HCT116 (cell line): ENCODE measurements around the gene SYCE1. TPM values are rescaled to one million over a fixed set of nuclear protein-coding genes. Genes with fewer than 3 reads are reported as not detected.

Experiments used
- ATAC-seq: fragments of 200-7000 bp; cut with Tn5 transposase; 2 replicates; pipeline ENCODE4 v1.9.1; 2020; ENCODE audit warnings: mild to moderate bottlenecking, moderate library complexity
- BruUV-seq: library from RNA; stranded (reverse); fragments of 400-500 nt; replicated peaks from 2 replicates; lab custom pipeline; 2021; lab: Mats Ljungman, UMichigan
- CTCF ChIA-PET: fragments of 300-600 bp; sonication (Branson Sonifier 250); formaldehyde crosslinking; loops from one replicate; lab custom pipeline; 2021; ENCODE audit warnings: antibody characterized with exemption; lab: Charles Lee
- POLR2A ChIA-PET: fragments of 300-600, 350-600 bp; sonication (Branson Sonifier 250); formaldehyde crosslinking; loops from one replicate; lab custom pipeline; 2021; ENCODE audit warnings: antibody characterized with exemption; lab: Charles Lee
- RAD21 ChIA-PET, 2 experiments: fragments of 300-600 bp; sonication (Branson Sonifier 250); formaldehyde crosslinking; loops; one replicate each; lab custom pipeline; 2023; ENCODE audit warnings: low total read pairs in 2 of 2; ENCODE audit not compliant: uncharacterized antibody in 2 of 2, unreplicated experiment in 2 of 2, low non-redundant PET in 1 of 2; lab: Charles Lee
- DNase-seq: peaks from one replicate; pipeline ENCODE4 v3.0.0-alpha.2; 2010; ENCODE audit warnings: low read depth, low spot score
- H2AFZ ChIP-seq: fragments of 200-600 bp; shearing (Covaris generic), sonication (generic); 2 replicates; pipeline ENCODE4 v1.6.1; 2017; ENCODE audit warnings: low read depth, mixed run types, mixed read lengths, antibody characterized with exemption, low read length; ENCODE audit not compliant: poor library complexity, severe bottlenecking
- H3K27ac ChIP-seq: 2 replicates; pipeline ENCODE4 v1.5.1; 2012; ENCODE audit warnings: low read depth, low read length
- H3K27me3 ChIP-seq: fragments of 200-600 bp; sonication (generic); 2 replicates; pipeline ENCODE4 v1.6.1; 2016; ENCODE audit warnings: mixed run types, low read length, mixed read lengths; ENCODE audit not compliant: insufficient read depth
- H3K36me3 ChIP-seq, 2 experiments: fragments of 200-500 bp in 1 of 2; fragments of 200-600 bp in 1 of 2; sonication (Bioruptor generic) in 1 of 2; sonication (generic) in 1 of 2; 2 replicates each; pipeline versions ENCODE4 v1.5.1 to v1.6.1; 2014 to 2016; ENCODE audit warnings: low read length in 2 of 2, inconsistent platforms in 1 of 2, mixed read lengths in 1 of 2, mixed run types in 1 of 2; ENCODE audit not compliant: insufficient read depth in 2 of 2, control insufficient read depth in 1 of 2
- H3K4me1 ChIP-seq, 2 experiments: fragments of 200-600 bp in 1 of 2; sonication (generic) in 1 of 2; 2 replicates each; pipeline versions ENCODE4 v1.5.1 to v1.6.1; 2012 to 2017; ENCODE audit warnings: low read length in 2 of 2, inconsistent platforms in 1 of 2, mild to moderate bottlenecking in 1 of 2, mixed read lengths in 1 of 2, mixed run types in 1 of 2, moderate library complexity in 1 of 2; ENCODE audit not compliant: insufficient read depth in 2 of 2, control insufficient read depth in 1 of 2
- H3K4me2 ChIP-seq: fragments of 200-600 bp; sonication (generic); 2 replicates; pipeline ENCODE4 v1.6.1; 2017; ENCODE audit warnings: mixed run types, low read length, mixed read lengths
- H3K4me3 ChIP-seq, 2 experiments: fragments of 200-600 bp in 1 of 2; sonication (generic) in 1 of 2; replicated peaks in 1 of 2; 2 replicates each; pipeline ENCODE4 v1.5.1; 2011 to 2016; ENCODE audit warnings: low read length in 2 of 2, control low read depth in 1 of 2, low read depth in 1 of 2, mild to moderate bottlenecking in 1 of 2, mixed read lengths in 1 of 2, mixed run types in 1 of 2
- H3K79me2 ChIP-seq: fragments of 200-600 bp; sonication (generic); 2 replicates; pipeline ENCODE4 v1.6.1; 2017; ENCODE audit warnings: mild to moderate bottlenecking, mixed run types, low read length, moderate library complexity, mixed read lengths; ENCODE audit not compliant: insufficient read depth
- H3K9ac ChIP-seq: fragments of 200-600 bp; sonication (generic); 2 replicates; pipeline ENCODE4 v1.6.1; 2016; ENCODE audit warnings: low read length, mixed read lengths
- H3K9me2 ChIP-seq: fragments of 200-600 bp; sonication (generic), shearing (Covaris generic); 2 replicates; pipeline ENCODE4 v1.6.1; 2017; ENCODE audit warnings: mixed run types, mild to moderate bottlenecking, moderate library complexity; ENCODE audit not compliant: insufficient read depth
- H3K9me3 ChIP-seq, 2 experiments: fragments of 200-500 bp in 1 of 2; fragments of 200-600 bp in 1 of 2; sonication (Bioruptor generic) in 1 of 2; sonication (generic) in 1 of 2; 2 replicates each; pipeline ENCODE4 v1.6.1; 2014 to 2017; ENCODE audit warnings: low read length in 2 of 2, mixed read lengths in 2 of 2, inconsistent platforms in 1 of 2, low read depth in 1 of 2, mild to moderate bottlenecking in 1 of 2, mixed run types in 1 of 2, moderate library complexity in 1 of 2; ENCODE audit not compliant: control insufficient read depth in 1 of 2, insufficient read depth in 1 of 2
- H4K20me1 ChIP-seq: fragments of 200-600 bp; sonication (generic), shearing (Covaris generic); 2 replicates; pipeline ENCODE4 v1.6.1; 2017; ENCODE audit warnings: mixed run types, mild to moderate bottlenecking, moderate library complexity; ENCODE audit not compliant: insufficient read depth
- EZH2phosphoT487 ChIP-seq: fragments of 200-600 bp; IDR thresholded peaks from 2 replicates; pipeline ENCODE4 v1.6.1; 2018; ENCODE audit warnings: antibody characterized with exemption, borderline replicate concordance
- FOSL1 ChIP-seq: IDR thresholded peaks from 2 replicates; pipeline ENCODE4 v1.6.1; 2012; ENCODE audit warnings: low read depth
- JUND ChIP-seq: IDR thresholded peaks from 2 replicates; pipeline ENCODE4 v1.6.1; 2012
- POLR2AphosphoS5 ChIP-seq: IDR thresholded peaks from 2 replicates; pipeline ENCODE4 v1.6.1; 2011; ENCODE audit warnings: mild to moderate bottlenecking, low read depth, low read length, moderate library complexity
- SIN3A ChIP-seq: IDR thresholded peaks from 2 replicates; pipeline ENCODE4 v1.6.1; 2012; ENCODE audit warnings: low read depth
- SP1 ChIP-seq: IDR thresholded peaks from 2 replicates; pipeline ENCODE4 v1.6.1; 2012; ENCODE audit warnings: low read depth
- SRF ChIP-seq: IDR thresholded peaks from 2 replicates; pipeline ENCODE4 v1.6.1; 2012; ENCODE audit warnings: low read depth
- YY1 ChIP-seq: IDR thresholded peaks from 2 replicates; pipeline ENCODE4 v1.6.1; 2011; ENCODE audit warnings: low read length, low read depth, moderate library complexity, mild to moderate bottlenecking; ENCODE audit not compliant: insufficient replicate concordance; ENCODE audit errors: extremely low read depth
- ZFX ChIP-seq: fragments of 450-650 bp; IDR thresholded peaks from 2 replicates; pipeline ENCODE4 v1.6.1; 2017
- ZNF274 ChIP-seq: fragments of 200-500 bp; sonication (Bioruptor generic); IDR thresholded peaks from 2 replicates; pipeline ENCODE4 v1.6.1; 2014; ENCODE audit warnings: mild to moderate bottlenecking, low read depth, low read length, inconsistent platforms
- intact Hi-C: fragments of 100-400 bp; cut with micrococcal nuclease; formaldehyde crosslinking; loops from 2 replicates; pipeline ENCODE4 v1.10.0; 2022
- total RNA-seq: library from RNA; stranded (reverse); gene quantifications from one replicate; pipeline ENCODE4 v1.2.1, GENCODE V29; 2021; ENCODE audit not compliant: unreplicated experiment
- TF ChIP-seq, protein P1 (sequence below): IDR thresholded peaks from 2 replicates; pipeline ENCODE4 v1.6.1; 2011; ENCODE audit warnings: mild to moderate bottlenecking, low read length, moderate library complexity; ENCODE audit not compliant: insufficient replicate concordance; ENCODE audit errors: extremely low read depth
- TF ChIP-seq, protein P2 (sequence below): IDR thresholded peaks from 2 replicates; pipeline ENCODE4 v1.6.1; 2012; ENCODE audit warnings: low read depth

SYCE1 gene
- total RNA-seq, 1 experiment from 2014 or later: not detected

DNA sequence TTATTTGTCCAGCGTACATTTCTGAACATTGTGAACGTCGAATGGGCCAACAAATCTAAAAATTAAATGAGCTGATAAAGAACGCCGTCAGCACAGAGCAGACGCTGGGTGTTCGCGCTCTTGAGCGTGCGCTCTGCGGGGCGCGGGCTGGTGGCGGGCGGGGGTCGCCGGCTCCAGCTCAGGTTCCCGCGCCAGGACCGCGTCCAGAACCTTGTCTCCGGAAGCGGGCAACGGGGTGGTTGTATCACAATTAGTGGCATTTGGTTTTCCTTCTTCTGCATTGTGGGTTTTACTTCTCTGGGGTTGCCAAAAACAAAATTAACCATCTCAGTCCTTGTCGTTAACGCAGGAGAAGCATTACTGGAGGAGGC lies 35.8 kb downstream of the SYCE1 start:
- Histone ChIP-seq H3K36me3 (no peaks in the 10 kb centered on the region), H2AFZ (no peak overlapping the region), H3K4me2 (no peak overlapping the region), H3K4me3 (no peak overlapping the region), H3K9ac (no peak overlapping the region), H3K27me3 (no peaks in the 10 kb centered on the region), H3K27ac (no peak overlapping the region), H3K9me2 (no peaks in the 10 kb centered on the region), H3K9me3 (no peaks in the 10 kb centered on the region), H4K20me1 (no peaks in the 10 kb centered on the region), H3K4me1 (no peaks in the 10 kb centered on the region; a peak in 1 of 4 replicates), H3K79me2 (no peaks in the 10 kb centered on the region)
- ChIA-PET RAD21 (no interaction called here), POLR2A (no interaction called here), CTCF (no interaction called here)
- no peak for ATAC-seq
- TF ChIP-seq, protein P1, sequence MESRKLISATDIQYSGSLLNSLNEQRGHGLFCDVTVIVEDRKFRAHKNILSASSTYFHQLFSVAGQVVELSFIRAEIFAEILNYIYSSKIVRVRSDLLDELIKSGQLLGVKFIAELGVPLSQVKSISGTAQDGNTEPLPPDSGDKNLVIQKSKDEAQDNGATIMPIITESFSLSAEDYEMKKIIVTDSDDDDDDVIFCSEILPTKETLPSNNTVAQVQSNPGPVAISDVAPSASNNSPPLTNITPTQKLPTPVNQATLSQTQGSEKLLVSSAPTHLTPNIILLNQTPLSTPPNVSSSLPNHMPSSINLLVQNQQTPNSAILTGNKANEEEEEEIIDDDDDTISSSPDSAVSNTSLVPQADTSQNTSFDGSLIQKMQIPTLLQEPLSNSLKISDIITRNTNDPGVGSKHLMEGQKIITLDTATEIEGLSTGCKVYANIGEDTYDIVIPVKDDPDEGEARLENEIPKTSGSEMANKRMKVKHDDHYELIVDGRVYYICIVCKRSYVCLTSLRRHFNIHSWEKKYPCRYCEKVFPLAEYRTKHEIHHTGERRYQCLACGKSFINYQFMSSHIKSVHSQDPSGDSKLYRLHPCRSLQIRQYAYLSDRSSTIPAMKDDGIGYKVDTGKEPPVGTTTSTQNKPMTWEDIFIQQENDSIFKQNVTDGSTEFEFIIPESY: no peak
- TF ChIP-seq FOSL1: no peak
- TF ChIP-seq SRF: no peak
- no peak for TF ChIP-seq ZFX
- TF ChIP-seq, protein P2, sequence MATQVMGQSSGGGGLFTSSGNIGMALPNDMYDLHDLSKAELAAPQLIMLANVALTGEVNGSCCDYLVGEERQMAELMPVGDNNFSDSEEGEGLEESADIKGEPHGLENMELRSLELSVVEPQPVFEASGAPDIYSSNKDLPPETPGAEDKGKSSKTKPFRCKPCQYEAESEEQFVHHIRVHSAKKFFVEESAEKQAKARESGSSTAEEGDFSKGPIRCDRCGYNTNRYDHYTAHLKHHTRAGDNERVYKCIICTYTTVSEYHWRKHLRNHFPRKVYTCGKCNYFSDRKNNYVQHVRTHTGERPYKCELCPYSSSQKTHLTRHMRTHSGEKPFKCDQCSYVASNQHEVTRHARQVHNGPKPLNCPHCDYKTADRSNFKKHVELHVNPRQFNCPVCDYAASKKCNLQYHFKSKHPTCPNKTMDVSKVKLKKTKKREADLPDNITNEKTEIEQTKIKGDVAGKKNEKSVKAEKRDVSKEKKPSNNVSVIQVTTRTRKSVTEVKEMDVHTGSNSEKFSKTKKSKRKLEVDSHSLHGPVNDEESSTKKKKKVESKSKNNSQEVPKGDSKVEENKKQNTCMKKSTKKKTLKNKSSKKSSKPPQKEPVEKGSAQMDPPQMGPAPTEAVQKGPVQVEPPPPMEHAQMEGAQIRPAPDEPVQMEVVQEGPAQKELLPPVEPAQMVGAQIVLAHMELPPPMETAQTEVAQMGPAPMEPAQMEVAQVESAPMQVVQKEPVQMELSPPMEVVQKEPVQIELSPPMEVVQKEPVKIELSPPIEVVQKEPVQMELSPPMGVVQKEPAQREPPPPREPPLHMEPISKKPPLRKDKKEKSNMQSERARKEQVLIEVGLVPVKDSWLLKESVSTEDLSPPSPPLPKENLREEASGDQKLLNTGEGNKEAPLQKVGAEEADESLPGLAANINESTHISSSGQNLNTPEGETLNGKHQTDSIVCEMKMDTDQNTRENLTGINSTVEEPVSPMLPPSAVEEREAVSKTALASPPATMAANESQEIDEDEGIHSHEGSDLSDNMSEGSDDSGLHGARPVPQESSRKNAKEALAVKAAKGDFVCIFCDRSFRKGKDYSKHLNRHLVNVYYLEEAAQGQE: no peak
- no peak for TF ChIP-seq ZNF274
- TF ChIP-seq JUND: no peak
- TF ChIP-seq YY1: no peak
- no peak for TF ChIP-seq EZH2phosphoT487
- no peak for TF ChIP-seq SP1
- TF ChIP-seq SIN3A: no peak
- TF ChIP-seq POLR2AphosphoS5: no peak
- BruUV-seq: no TSS peak
- intact Hi-C loops: no loop called here
- DNase-seq: no peak
